ENCODE measurements around the gene NTSR1. TPM values are rescaled to one million over a fixed set of nuclear protein-coding genes. Genes with fewer than 3 reads are reported as not detected.

Gene NTSR1
- total and polyA plus RNA-seq, 2 donors (not counting 1 experiment from before 2014, with no cell fraction given), result not detected

GRCh38 chr20:62809530-62810428, 101.1 kb downstream of the NTSR1 start:
- H3K9ac ChIP-seq (ENCODE audit: low read length), result no peak overlapping the region
- ChIA-PET POLR2A (interaction anchor here (0.5 to 0.6 kb wide), 2 partner anchors 120 to 1446 kb away, joined by 4 read pairs; no protein-coding TSS in a partner anchor), CTCF (interaction anchor here (0.6 to 4.3 kb wide), 9 partner anchors 13 to 513 kb away, joined by 3 to 36 read pairs (median 7); no protein-coding TSS in a partner anchor)
- peaks cover 34% of the 10 kb centered on the region for H3K79me2 ChIP-seq (ENCODE audit: control insufficient read depth, insufficient read depth, low read length)
- H3K4me2 ChIP-seq (replicated peaks; ENCODE audit: low read depth, low read length, poor library complexity, severe bottlenecking), result no peak overlapping the region
- no peak for DNase-seq
- H3K27me3 ChIP-seq (replicated peaks in 1 of 4; ENCODE audit: control extremely low read depth in 1 of 4, control insufficient read depth in 3 of 4, insufficient read depth in 4 of 4, low read length in 3 of 4), result peaks cover 0 to 4% (median under 1%) of the 10 kb centered on the region in 4 experiments
- peaks cover 24% of the 10 kb centered on the region for H3K4me1 Mint-ChIP-seq
- TF ChIP-seq EZH2 (IDR thresholded peaks at IDR 0.05; ENCODE audit: borderline replicate concordance, insufficient read depth, low read depth, low read length, poor library complexity, severe bottlenecking) (no peak), CTCF (IDR thresholded peaks at IDR 0.05) (no peak)
- no peak for ATAC-seq (ENCODE audit: low read depth)
- no peak overlapping the region for H3K4me3 Mint-ChIP-seq
- peaks cover 0 to 2% (median 0%) of the 10 kb centered on the region in 3 donors for H3K9me3 ChIP-seq (ENCODE audit: control extremely low read depth in 1 of 3, control insufficient read depth in 2 of 3, insufficient read depth in 1 of 3, low read length in 2 of 3)
- peaks cover 93% of the 10 kb centered on the region for H4K20me1 ChIP-seq (ENCODE audit: control insufficient read depth, insufficient read depth, low read length, poor library complexity, severe bottlenecking)
- 96% methylated on average over 21 of the region's 24 CpGs for WGBS (ENCODE audit: insufficient coverage)
- H3K27me3 Mint-ChIP-seq, result no peaks in the 10 kb centered on the region
- intact Hi-C loops (cut with micrococcal nuclease), result loop anchor here (2.0 to 5.0 kb wide), 3 partner anchors 167 to 507 kb away; partner anchors contain the start of genes ADRM1 and SLCO4A1
- H3K27ac Mint-ChIP-seq, result no peak overlapping the region
- H3K4me1 ChIP-seq (ENCODE audit: control insufficient read depth in 2 of 2, insufficient read depth in 2 of 2, low read length in 2 of 2), result peaks cover 14 to 31% of the 10 kb centered on the region in 2 donors
- peaks cover 0 to 63% of the 10 kb centered on the region in 2 experiments for H3K36me3 ChIP-seq (replicated peaks in 1 of 2; ENCODE audit: control extremely low read depth in 1 of 2, control insufficient read depth in 1 of 2, extremely low read depth in 1 of 2, insufficient read depth in 2 of 2, low read length in 1 of 2)
- H3K4me3 ChIP-seq (ENCODE audit: control extremely low read depth in 1 of 5, extremely low read depth in 1 of 5, insufficient read depth in 1 of 5, low read depth in 2 of 5, low read length in 4 of 5), result no peak overlapping the region
- no peak overlapping the region for H3K27ac ChIP-seq (ENCODE audit: low read length in 2 of 2)
- no peak overlapping the region for H2AFZ ChIP-seq (ENCODE audit: insufficient read depth, low read depth, low read length, poor library complexity, severe bottlenecking)
- no peaks in the 10 kb centered on the region for H3K9me3 Mint-ChIP-seq (ENCODE audit: insufficient read depth)

All from B cell (primary cell).